ENCODE measurements around the gene QKI. TPM values are rescaled to one million over a fixed set of nuclear protein-coding genes. Genes with fewer than 3 reads are reported as not detected.
A peak's percentile ranks its signal among the peaks of the same experiment; 100 is the strongest.

QKI gene
- total RNA-seq, 1 donor from 2014 or later = 267 TPM

GRCh38 chr6:163531122-163531521 is 116.6 kb downstream of the QKI start:
- no peak overlapping the region for H3K27ac Mint-ChIP-seq (ENCODE audit: unreplicated experiment)
- DNase-seq (ENCODE audit: low read depth, low spot score) = no peak
- peaks cover 72% of the 10 kb centered on the region for H3K4me1 Mint-ChIP-seq
- no peak overlapping the region for H3K4me3 Mint-ChIP-seq
- H3K36me3 Mint-ChIP-seq (ENCODE audit: low read depth) = peaks cover 3% of the 10 kb centered on the region
- H3K27me3 Mint-ChIP-seq (ENCODE audit: low read depth) = no peaks in the 10 kb centered on the region
- no peak for TF ChIP-seq CTCF (conservative IDR thresholded peaks at IDR 0.05)
- no peaks in the 10 kb centered on the region for H3K9me3 Mint-ChIP-seq

- peaks cover 9% of the 10 kb centered on the region for H3K36me3 Mint-ChIP-seq (ENCODE audit: low read depth)
- H3K27me3 Mint-ChIP-seq (ENCODE audit: low read depth) = no peaks in the 10 kb centered on the region
These were observed 118.1 kb downstream of the QKI start for GRCh38 chr6:163532526-163533078.

GRCh38 chr6:163533443-163533842 is 118.9 kb downstream of the QKI start:
- peaks cover 9% of the 10 kb centered on the region for H3K36me3 Mint-ChIP-seq (ENCODE audit: low read depth)
- H3K4me3 Mint-ChIP-seq = no peak overlapping the region
- peaks cover 65% of the 10 kb centered on the region for H3K4me1 Mint-ChIP-seq
- H3K27ac Mint-ChIP-seq (ENCODE audit: unreplicated experiment) = no peak overlapping the region
- H3K9me3 Mint-ChIP-seq = no peaks in the 10 kb centered on the region
- H3K27me3 Mint-ChIP-seq (ENCODE audit: low read depth) = no peaks in the 10 kb centered on the region
- DNase-seq (ENCODE audit: low read depth, low spot score) = no peak
- no peak for TF ChIP-seq CTCF (conservative IDR thresholded peaks at IDR 0.05)

More at GRCh38 chr6:163532526-163533078, 118.1 kb downstream of the QKI start:
- no peak for DNase-seq (ENCODE audit: low read depth, low spot score)
- Mint-ChIP-seq H3K9me3 (no peaks in the 10 kb centered on the region), H3K4me3 (no peak overlapping the region), H3K4me1 (peaks cover 62% of the 10 kb centered on the region), H3K27ac (ENCODE audit: unreplicated experiment) (no peak overlapping the region)
- TF ChIP-seq CTCF (conservative IDR thresholded peaks at IDR 0.05) = no peak

GRCh38 chr6:163536770-163537169 is 122.3 kb downstream of the QKI start:
- Mint-ChIP-seq H3K27ac (ENCODE audit: unreplicated experiment) (no peak overlapping the region), H3K36me3 (ENCODE audit: low read depth) (peaks cover 10% of the 10 kb centered on the region), H3K4me1 (peaks cover 61% of the 10 kb centered on the region), H3K27me3 (ENCODE audit: low read depth) (no peaks in the 10 kb centered on the region), H3K9me3 (no peaks in the 10 kb centered on the region), H3K4me3 (no peak overlapping the region)
- no peak for TF ChIP-seq CTCF (conservative IDR thresholded peaks at IDR 0.05)
- no peak for DNase-seq (ENCODE audit: low read depth, low spot score)

- H3K4me3 Mint-ChIP-seq = no peak overlapping the region
- peaks cover 10% of the 10 kb centered on the region for H3K36me3 Mint-ChIP-seq (ENCODE audit: low read depth)
- no peaks in the 10 kb centered on the region for H3K27me3 Mint-ChIP-seq (ENCODE audit: low read depth)
- no peaks in the 10 kb centered on the region for H3K9me3 Mint-ChIP-seq
- H3K4me1 Mint-ChIP-seq = peaks cover 57% of the 10 kb centered on the region
- no peak for TF ChIP-seq CTCF (conservative IDR thresholded peaks at IDR 0.05)
- peak overlapping the region; percentile 13 for H3K27ac Mint-ChIP-seq (ENCODE audit: unreplicated experiment)
- no peak for DNase-seq (ENCODE audit: low read depth, low spot score)
These were observed 123.8 kb downstream of the QKI start for GRCh38 chr6:163538331-163538730.
